Hepatocyte (in vitro differentiated cells): Measurements from ENCODE around the gene ZC3H4. TPM values are rescaled to one million over a fixed set of nuclear protein-coding genes. Genes with fewer than 3 reads are reported as not detected.

Source experiments
- DNase-seq: peaks from one replicate; pipeline ENCODE4 v3.0.0-alpha.2; 2016; ENCODE audit warnings: low spot score
- H2AFZ ChIP-seq: fragments of 200-600 bp; sonication (generic); 2 replicates; pipeline ENCODE4 v1.6.0; 2016; ENCODE audit warnings: antibody characterized with exemption, mild to moderate bottlenecking
- H3K27ac ChIP-seq: fragments of 200-600 bp; sonication (generic); 2 replicates; pipeline ENCODE4 v1.5.1; 2016; ENCODE audit warnings: mild to moderate bottlenecking
- H3K27me3 ChIP-seq: fragments of 200-600 bp; sonication (generic); 2 replicates; pipeline ENCODE4 v1.6.1; 2016
- H3K36me3 ChIP-seq: fragments of 200-600 bp; sonication (generic); replicated peaks from 2 replicates; pipeline ENCODE4 v1.5.1; 2016; ENCODE audit warnings: low read depth; ENCODE audit not compliant: insufficient read depth
- H3K4me1 ChIP-seq: fragments of 200-600 bp; sonication (generic); 2 replicates; pipeline ENCODE4 v1.5.1; 2016; ENCODE audit warnings: mild to moderate bottlenecking, moderate library complexity; ENCODE audit not compliant: insufficient read depth
- H3K4me2 ChIP-seq: fragments of 200-600 bp; sonication (generic); 2 replicates; pipeline ENCODE4 v1.6.0; 2016
- H3K4me3 ChIP-seq: fragments of 200-600 bp; sonication (generic); 2 replicates; pipeline ENCODE4 v1.5.1; 2016; ENCODE audit warnings: mild to moderate bottlenecking
- H3K79me2 ChIP-seq: fragments of 200-600 bp; sonication (generic); 2 replicates; pipeline ENCODE4 v1.6.0; 2017; ENCODE audit warnings: mild to moderate bottlenecking
- H3K9me2 ChIP-seq: fragments of 200-600 bp; sonication (generic); replicated peaks from 2 replicates; pipeline ENCODE4 v1.6.0; 2017; ENCODE audit warnings: mild to moderate bottlenecking; ENCODE audit not compliant: insufficient read depth
- H3K9me3 ChIP-seq: fragments of 200-600 bp; sonication (generic); 2 replicates; pipeline ENCODE4 v1.5.1; 2016; ENCODE audit warnings: low read depth, mild to moderate bottlenecking
- H4K20me1 ChIP-seq: fragments of 200-600 bp; sonication (generic); 2 replicates; pipeline ENCODE4 v1.6.0; 2016; ENCODE audit warnings: mild to moderate bottlenecking; ENCODE audit not compliant: insufficient read depth, poor library complexity, severe bottlenecking
- CTCF ChIP-seq: fragments of 200-600 bp; sonication (generic); IDR thresholded peaks from 2 replicates; pipeline ENCODE4 v1.5.1; 2016; ENCODE audit warnings: antibody characterized with exemption, mild to moderate bottlenecking; ENCODE audit not compliant: poor library complexity
- EZH2 ChIP-seq: fragments of 200-600 bp; sonication (generic); IDR thresholded peaks from 2 replicates; pipeline ENCODE4 v1.6.1; 2016; ENCODE audit warnings: antibody characterized with exemption, mild to moderate bottlenecking, borderline replicate concordance
- EZH2phosphoT487 ChIP-seq: fragments of 200-600 bp; sonication (generic); IDR thresholded peaks from one replicate; pipeline ENCODE4 v1.6.1; 2018; ENCODE audit warnings: antibody characterized with exemption, mild to moderate bottlenecking, low read depth, moderate library complexity; ENCODE audit not compliant: unreplicated experiment, severe bottlenecking
- WGBS: methylation state at CpG from one replicate; pipeline ENCODE4 v1.1.6; 2016; ENCODE audit warnings: low lambda C conversion rate; ENCODE audit errors: missing lambda C conversion rate; 5-methylcytosine and 5-hydroxymethylcytosine counted together
- polyA plus RNA-seq: library from polyadenylated mRNA; unstranded; fragments of >200 nt; fragmentation: Nextera tagmentation; extraction: Ambion mirVana; gene quantifications from 2 replicates; pipeline ENCODE4 v1.2.1, GENCODE V29; 2016
- total RNA-seq: library from RNA; depleted of rRNA; stranded (reverse); fragments of >200 nt; gene quantifications from 2 replicates; pipeline ENCODE4 v1.2.3, GENCODE V29; 2014

Gene ZC3H4
- total and polyA plus RNA-seq, 2 experiments from 2014 or later = 4.3 to 13.1 TPM

GRCh38 chr19:47122359-47123335, 9.1 kb upstream of the ZC3H4 start:
- Histone ChIP-seq H3K79me2 (no peaks in the 10 kb centered on the region), H3K36me3 (no peaks in the 10 kb centered on the region), H3K4me1 (peaks cover 4% of the 10 kb centered on the region), H4K20me1 (no peaks in the 10 kb centered on the region), H2AFZ (no peak overlapping the region), H3K27me3 (no peaks in the 10 kb centered on the region), H3K4me2 (no peak overlapping the region), H3K27ac (no peak overlapping the region), H3K9me3 (no peaks in the 10 kb centered on the region), H3K9me2 (no peaks in the 10 kb centered on the region), H3K4me3 (no peak overlapping the region)
- TF ChIP-seq EZH2phosphoT487 = no peak
- no peak for DNase-seq
- WGBS = 76% methylated on average over 14 of the region's 14 CpGs

GRCh38 chr19:47120470-47121067, 7.0 kb upstream of the ZC3H4 start:
- Histone ChIP-seq H3K36me3 (no peaks in the 10 kb centered on the region), H3K4me2 (no peak overlapping the region), H3K27ac (no peak overlapping the region), H3K4me3 (no peak overlapping the region), H2AFZ (no peak overlapping the region), H4K20me1 (no peaks in the 10 kb centered on the region), H3K9me2 (no peaks in the 10 kb centered on the region), H3K4me1 (peaks cover 4% of the 10 kb centered on the region), H3K9me3 (no peaks in the 10 kb centered on the region), H3K27me3 (no peaks in the 10 kb centered on the region), H3K79me2 (no peaks in the 10 kb centered on the region)
- 95% methylated on average over 6 of the region's 6 CpGs for WGBS
- TF ChIP-seq EZH2phosphoT487 = no peak
- no peak for TF ChIP-seq CTCF
- no peak for TF ChIP-seq EZH2
- DNase-seq = no peak

GRCh38 chr19:47113850-47114651, 475 bp upstream of the ZC3H4 start:
- peak overlapping the region; percentile 17 for H3K4me3 ChIP-seq
- H3K9me2 ChIP-seq = no peaks in the 10 kb centered on the region
- H3K36me3 ChIP-seq = no peaks in the 10 kb centered on the region
- TF ChIP-seq EZH2 (no peak), CTCF (no peak), EZH2phosphoT487 (no peak)
- H4K20me1 ChIP-seq = no peaks in the 10 kb centered on the region
- H3K27me3 ChIP-seq = no peaks in the 10 kb centered on the region
- H3K4me1 ChIP-seq = peaks cover 17% of the 10 kb centered on the region
- peak overlapping the region; percentile 0 for H2AFZ ChIP-seq
- H3K9me3 ChIP-seq = no peaks in the 10 kb centered on the region
- peak overlapping the region; percentile 98 for H3K27ac ChIP-seq
- peak overlapping the region; percentile 72 for H3K4me2 ChIP-seq
- WGBS = 79% methylated on average over 26 of the region's 26 CpGs
- DNase-seq = no peak
- H3K79me2 ChIP-seq = peaks cover 30% of the 10 kb centered on the region
